AG04449 (cell line): ENCODE results near the gene KLF5.
A peak's percentile ranks its signal among the peaks of the same experiment; 100 is the strongest.
"Not testable (repeated sequence)": the region's sequence is repeated elsewhere in the genome, so short reads cannot be mapped to it uniquely, and the experiment has no call there.

Source experiments
- CTCF ChIA-PET: fragments of 350-600 bp; formaldehyde crosslinking; extraction: SDS; loops from one replicate; lab custom pipeline; 2021; ENCODE audit warnings: antibody characterized with exemption; lab: Yijun Ruan, JAX
- POLR2A ChIA-PET: fragments of 400-600, 350-600 bp; formaldehyde crosslinking; extraction: SDS; loops from one replicate; lab custom pipeline; 2020; ENCODE audit warnings: antibody characterized with exemption, inconsistent platforms; lab: Yijun Ruan, JAX
- DNase-seq: peaks from one replicate; pipeline ENCODE4 v3.0.0-alpha.2; 2010; ENCODE audit warnings: low read depth, low spot score
- H3K4me3 ChIP-seq: 2 replicates; pipeline ENCODE4 v1.5.1; 2011; ENCODE audit warnings: low read depth, mild to moderate bottlenecking, control low read depth, low read length
- CTCF ChIP-seq: IDR thresholded peaks from one replicate; pipeline ENCODE4 v1.5.1; 2011; ENCODE audit warnings: mild to moderate bottlenecking, moderate library complexity, low read length, control low read depth, inconsistent platforms; ENCODE audit not compliant: insufficient read depth; ENCODE audit errors: missing control alignments

The KLF5 gene

GRCh38 chr13:73045031-73045430 lies 13.8 kb upstream of the KLF5 start:
- TF ChIP-seq CTCF, result no peak
- no peak overlapping the region for H3K4me3 ChIP-seq
- ChIA-PET CTCF (no interaction called here), POLR2A (no interaction called here)
- DNase-seq, result no peak

- POLR2A ChIA-PET, DNase-seq, H3K4me3 ChIP-seq, CTCF ChIA-PET: not testable (repeated sequence)
Observed at GRCh38 chr13:73048615-73049014, 10.2 kb upstream of the KLF5 start.

- ChIA-PET POLR2A (no interaction called here), CTCF (no interaction called here)
- DNase-seq, result no peak
- H3K4me3 ChIP-seq, result no peak overlapping the region
- TF ChIP-seq CTCF, result no peak
Observed at GRCh38 chr13:73054712-73055111, 4.1 kb upstream of the KLF5 start.

GRCh38 chr13:73055813-73056564 lies 2.8 kb upstream of the KLF5 start:
- CTCF ChIA-PET, result interaction anchor here (1.5 to 2.4 kb wide), 2 partner anchors 21 to 217 kb away, joined by 3 to 8 read pairs; no protein-coding TSS in a partner anchor
- peak; percentile 24 for DNase-seq
- H3K4me3 ChIP-seq, result no peak overlapping the region
- POLR2A ChIA-PET, result no interaction called here
- no peak for TF ChIP-seq CTCF

GRCh38 chr13:73056565-73056962 lies 2.2 kb upstream of the KLF5 start:
- ChIA-PET CTCF (interaction anchor here (1.5 to 2.4 kb wide), 2 partner anchors 22 to 217 kb away, joined by 3 to 8 read pairs; no protein-coding TSS in a partner anchor), POLR2A (no interaction called here)
- no peak for DNase-seq
- TF ChIP-seq CTCF, result no peak
- no peak overlapping the region for H3K4me3 ChIP-seq

GRCh38 chr13:73057284-73058063 lies 1.3 kb upstream of the KLF5 start:
- DNase-seq, result no peak
- no peak for TF ChIP-seq CTCF
- POLR2A ChIA-PET, result no interaction called here
- CTCF ChIA-PET, result interaction anchor here (1.2 to 2.4 kb wide), 3 partner anchors 23 to 650 kb away, joined by 3 to 8 read pairs (median 3); no protein-coding TSS in a partner anchor
- H3K4me3 ChIP-seq, result no peak overlapping the region
